Body of pancreas (tissue), 4 donors: ENCODE measurements around the gene SLC25A42. TPM values are rescaled to one million over a fixed set of nuclear protein-coding genes. Genes with fewer than 3 reads are reported as not detected.

ENCODE experiments used
- ATAC-seq: fragments of 150-250 bp; one replicate; pipeline ENCODE4 v1.9.1; 2016
- DNase-seq, 4 donors: peaks; one replicate each; pipeline ENCODE4 v3.0.0-alpha.2; 2019
- H3K27ac ChIP-seq, 4 donors: fragments of 200-600 bp; sonication (generic); 1 replicate in 3 of 4; 2 replicates in 1 of 4; pipeline versions ENCODE4 v1.5.1 to v1.6.1; 2016 to 2019; ENCODE audit warnings: mild to moderate bottlenecking in 1 of 4, mixed read lengths in 1 of 4, moderate library complexity in 1 of 4
- H3K27me3 ChIP-seq, 2 donors: fragments of 200-600 bp; sonication (generic); one replicate each; pipeline ENCODE4 v1.6.0; 2016; ENCODE audit warnings: mild to moderate bottlenecking in 1 of 2
- H3K36me3 ChIP-seq, 2 donors: fragments of 200-600 bp; sonication (generic); replicated peaks in 1 of 2; 2 replicates each; pipeline ENCODE4 v1.5.1; 2016; ENCODE audit warnings: low read depth in 2 of 2; ENCODE audit not compliant: insufficient read depth in 1 of 2
- H3K4me1 ChIP-seq: fragments of 200-600 bp; sonication (generic); one replicate; pipeline ENCODE4 v1.6.0; 2016
- H3K4me3 ChIP-seq, 2 donors: fragments of 200-600 bp; sonication (generic); 1 replicate in 1 of 2; 2 replicates in 1 of 2; pipeline ENCODE4 v1.5.1; 2016 to 2019
- H3K9me3 ChIP-seq, 3 donors: fragments of 200-600 bp; sonication (generic); 1 replicate in 2 of 3; 2 replicates in 1 of 3; pipeline ENCODE4 v1.5.1; 2016
- CTCF ChIP-seq, 7 experiments: fragments of 450-650 bp in 4 of 7; fragments of 200-600 bp in 3 of 7; sonication (generic) in 3 of 7; IDR thresholded peaks; one replicate each; pipeline ENCODE4 v1.5.1; 2016 to 2019; ENCODE audit warnings: antibody characterized with exemption in 7 of 7
- POLR2A ChIP-seq, 3 donors: fragments of 450-650 bp; IDR thresholded peaks; one replicate each; pipeline ENCODE4 v1.6.1; 2016; ENCODE audit warnings: antibody characterized with exemption in 3 of 3, mild to moderate bottlenecking in 2 of 3
- WGBS, 2 donors: methylation state at CpG; one replicate each; pipeline ENCODE4 v1.1.5; 2017; 5-methylcytosine and 5-hydroxymethylcytosine counted together
- intact Hi-C: fragments of 100-400 bp; cut with DNase I; formaldehyde crosslinking; loops from one replicate; pipeline ENCODE4 v1.15.1; 2023
- total RNA-seq, 2 donors: library from RNA; depleted of rRNA; stranded (reverse); fragments of >200 nt; gene quantifications; one replicate each; pipeline ENCODE4 v1.1.0, GENCODE V29; 2016

The SLC25A42 gene
- total RNA-seq, 2 donors from 2014 or later = 10.1 to 24.7 TPM

- H3K9me3 ChIP-seq = no peaks in the 10 kb centered on the region
- H3K27me3 ChIP-seq = no peaks in the 10 kb centered on the region
- 0 to 1% methylated on average over 16 to 25 of the region's 29 CpGs for whole genome bisulfite sequencing, 2 donors
- H3K4me1 ChIP-seq = peaks cover 31% of the 10 kb centered on the region
- peak overlapping the region; percentile 35 to 50 for H3K4me3 ChIP-seq
- peak overlapping the region; percentile 28 to 84 (median 60) for H3K27ac ChIP-seq
- DNase-seq = peak in 1 of 4 donors; percentile 22
- TF ChIP-seq CTCF (IDR thresholded peaks at IDR 0.05) (peak in 4 of 7 experiments; percentile 12 to 28 (median 23)), POLR2A (IDR thresholded peaks at IDR 0.05) (no peak)
- peak; percentile 0 for ATAC-seq
- intact Hi-C loops = no loop called here
- H3K36me3 ChIP-seq = no peaks in the 10 kb centered on the region
Observed at GRCh38 chr19:19064098-19064722, 416 bp downstream of the SLC25A42 start.

GRCh38 chr19:19064811-19065745 lies 1.3 kb downstream of the SLC25A42 start:
- no peaks in the 10 kb centered on the region for H3K36me3 ChIP-seq
- peak overlapping the region; percentile 35 to 50 for H3K4me3 ChIP-seq
- no peak for ATAC-seq
- peak in 2 of 4 donors; percentile 20 to 42 for DNase-seq
- H3K27ac ChIP-seq = peak overlapping the region in 3 of 4 donors; percentile 24 to 84 (median 52)
- intact Hi-C loops = no loop called here
- H3K4me1 ChIP-seq = peaks cover 31% of the 10 kb centered on the region
- no peak for TF ChIP-seq CTCF (IDR thresholded peaks at IDR 0.05)
- no peak for TF ChIP-seq POLR2A (IDR thresholded peaks at IDR 0.05)
- H3K9me3 ChIP-seq = no peaks in the 10 kb centered on the region
- 1% methylated on average over 19 to 25 of the region's 25 CpGs for WGBS, 2 donors
- H3K27me3 ChIP-seq = no peaks in the 10 kb centered on the region

- Histone ChIP-seq H3K9me3 (no peaks in the 10 kb centered on the region), H3K27me3 (no peaks in the 10 kb centered on the region), H3K36me3 (no peaks in the 10 kb centered on the region), H3K4me1 (peaks cover 18% of the 10 kb centered on the region), H3K27ac (no peak overlapping the region), H3K4me3 (no peak overlapping the region)
- TF ChIP-seq CTCF (IDR thresholded peaks at IDR 0.05) (no peak), POLR2A (IDR thresholded peaks at IDR 0.05) (no peak)
- intact Hi-C loops = no loop called here
- DNase-seq (no peak), ATAC-seq (no peak)
- 82 to 87% methylated on average over 11 of the region's 11 CpGs for WGBS, 2 donors
Observed at GRCh38 chr19:19067276-19068072, 3.7 kb downstream of the SLC25A42 start.

GRCh38 chr19:19068659-19069654 lies 5.2 kb downstream of the SLC25A42 start:
- intact Hi-C loops = no loop called here
- ATAC-seq = no peak
- TF ChIP-seq POLR2A (IDR thresholded peaks at IDR 0.05) (no peak), CTCF (IDR thresholded peaks at IDR 0.05) (no peak)
- Histone ChIP-seq H3K36me3 (no peaks in the 10 kb centered on the region), H3K4me3 (no peak overlapping the region), H3K27ac (no peak overlapping the region), H3K27me3 (no peaks in the 10 kb centered on the region), H3K4me1 (peaks cover 10% of the 10 kb centered on the region), H3K9me3 (no peaks in the 10 kb centered on the region)
- WGBS, 2 donors = 71 to 78% methylated on average over 11 of the region's 11 CpGs
- DNase-seq = no peak
